SK-N-SH treated with all-trans-retinoic acid at 6 μM for 48 hours (cell line): ENCODE results near the gene UROD.

ENCODE experiments used
- GLIS3 ChIP-seq: fragments of 250-450 bp; sonication (Bioruptor Pico); IDR thresholded peaks from 2 replicates; pipeline ENCODE4 v1.5.0; 2020; ENCODE audit warnings: mild to moderate bottlenecking, moderate library complexity
- PATZ1 ChIP-seq: fragments of 250-450 bp; sonication (Bioruptor Pico); IDR thresholded peaks from 2 replicates; pipeline ENCODE4 v1.8.0; 2020; ENCODE audit warnings: mild to moderate bottlenecking, moderate library complexity, borderline replicate concordance

- TF ChIP-seq GLIS3 = no peak
- TF ChIP-seq PATZ1 (CRISPR knock-in tag) = no peak
These were observed 1.6 kb downstream of the UROD start for GRCh38 chr1:45013551-45014209.
